Fibroblast of skin of scalp (primary cell): ENCODE data around the gene BAIAP2L1.
A peak's percentile ranks its signal among the peaks of the same experiment; 100 is the strongest.

ENCODE experiments used
- DNase-seq: peaks from one replicate; pipeline ENCODE4 v3.0.0-alpha.2; 2013

The BAIAP2L1 gene

DNA sequence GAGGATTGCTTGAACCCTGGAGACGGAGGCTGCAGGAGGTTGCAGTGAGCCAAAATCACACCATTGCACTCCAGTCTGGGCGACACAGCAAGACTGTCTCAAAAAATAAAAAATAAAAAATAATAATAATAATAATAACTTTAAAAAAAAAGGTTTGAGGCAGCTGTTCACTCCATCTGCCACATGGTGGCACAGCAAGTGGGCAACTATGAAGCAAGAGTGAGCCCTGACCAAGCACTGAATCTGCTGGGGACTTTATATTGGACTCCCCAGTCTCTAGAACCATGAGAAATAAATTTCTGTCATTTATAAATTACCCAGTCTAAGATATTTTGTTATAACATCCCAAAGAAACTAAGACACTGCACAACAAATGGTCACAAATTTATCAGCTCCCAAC is 134.1 kb downstream of the BAIAP2L1 start:
- peak; percentile 33 for DNase-seq

GRCh38 chr7:98265841-98266271 is 135.0 kb downstream of the BAIAP2L1 start:
- DNase-seq: peak; percentile 90

DNA sequence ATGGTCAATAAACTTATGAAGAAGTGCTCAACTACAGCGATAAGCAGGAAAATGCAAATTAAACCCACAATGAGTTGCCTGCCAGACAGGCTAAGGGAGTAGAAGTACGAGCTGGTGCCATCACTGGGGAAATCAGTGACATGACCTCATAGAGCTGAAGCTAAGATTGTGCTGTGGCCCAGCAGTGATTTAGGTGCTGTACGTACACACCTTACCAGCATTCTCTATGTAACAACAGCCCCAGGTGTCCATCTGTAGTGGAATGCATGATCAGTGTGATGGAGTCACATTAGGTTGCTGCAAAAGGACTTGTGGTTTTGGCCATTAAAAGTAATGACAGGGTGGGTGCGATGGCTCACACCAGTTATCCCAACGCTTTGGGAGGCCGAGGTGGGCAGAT is 143.2 kb downstream of the BAIAP2L1 start:
- DNase-seq: no peak

- no peak for DNase-seq
These were observed 144.5 kb downstream of the BAIAP2L1 start for GRCh38 chr7:98256431-98256830.

DNA sequence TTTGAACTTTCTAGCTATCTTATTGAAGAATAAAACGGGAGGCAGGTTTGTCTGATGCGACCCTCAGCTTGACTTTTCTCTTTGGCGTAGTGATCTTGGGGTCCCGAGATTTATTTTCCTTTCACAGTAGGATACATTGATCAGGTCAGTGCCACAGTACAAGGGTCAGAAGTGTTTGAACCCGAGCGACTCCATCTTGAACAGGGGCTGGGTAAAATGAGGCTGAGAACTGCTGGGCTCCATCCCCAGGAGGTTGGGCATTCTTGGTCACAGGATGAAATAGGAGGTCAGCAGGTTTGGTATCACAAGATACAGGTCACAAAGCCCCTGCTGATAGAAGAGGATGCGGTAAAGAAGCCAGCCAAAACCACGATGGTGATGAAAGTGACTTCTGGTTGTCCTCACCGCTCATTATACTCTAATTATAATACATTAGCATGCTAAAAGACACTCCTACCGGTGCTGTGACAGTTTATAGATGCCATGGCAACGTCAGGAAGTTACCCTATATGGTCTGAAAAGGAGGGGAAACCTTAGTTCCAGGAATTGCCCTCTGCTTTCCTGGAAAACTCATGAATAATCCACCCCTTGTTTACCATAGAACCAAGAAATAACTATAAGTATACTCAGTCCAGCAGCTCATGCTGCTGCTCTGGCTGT is 145.8 kb downstream of the BAIAP2L1 start:
- no peak for DNase-seq

DNA sequence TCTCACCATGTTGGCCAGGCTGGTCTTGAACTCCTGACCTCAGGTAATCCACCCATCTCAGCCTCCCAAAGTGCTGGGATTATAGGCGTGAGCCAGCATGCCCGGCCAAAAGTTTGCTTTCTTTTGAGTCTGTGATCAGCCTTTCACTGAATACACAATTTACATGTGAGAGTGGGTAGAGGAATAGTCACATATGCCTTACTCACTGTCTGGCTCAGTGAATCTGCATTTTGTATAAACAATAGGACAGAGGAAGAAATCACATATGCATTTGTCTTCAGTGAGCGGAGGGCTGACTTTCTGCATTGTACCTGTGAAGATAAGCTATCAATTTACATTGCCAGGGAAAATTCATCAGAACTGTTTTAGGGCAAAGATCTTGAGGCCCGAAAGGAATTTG is 146.4 kb downstream of the BAIAP2L1 start:
- DNase-seq: no peak

DNA sequence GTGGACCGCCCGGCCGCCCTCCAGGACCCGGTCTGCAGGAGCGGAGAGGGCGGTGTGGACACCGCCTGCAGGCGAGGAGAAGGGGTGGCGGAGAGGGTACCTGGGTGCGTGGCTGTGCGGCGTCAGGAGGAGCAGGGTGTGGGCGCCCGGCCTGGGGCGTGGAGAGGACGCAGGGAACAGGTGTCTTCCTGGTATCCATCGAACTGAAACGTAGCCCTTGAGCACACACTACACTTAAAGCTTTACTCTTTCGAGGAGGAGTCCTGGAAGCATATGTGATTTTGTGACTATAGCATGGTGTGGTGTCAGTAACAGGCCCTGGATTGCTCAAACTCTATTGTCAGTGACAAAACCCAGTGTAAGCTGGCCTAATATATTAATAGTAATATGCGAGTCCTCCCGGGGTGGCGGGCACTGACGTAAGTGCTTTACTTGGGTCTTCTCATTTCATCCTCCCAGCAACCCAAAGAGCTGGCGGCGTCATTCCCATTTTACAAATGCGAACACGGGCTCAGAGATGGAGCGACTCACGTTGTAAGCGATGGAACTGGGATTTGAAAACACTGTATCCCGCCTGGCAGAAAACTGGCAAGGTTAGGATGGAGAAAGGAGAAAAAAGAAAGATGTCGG is 148.3 kb downstream of the BAIAP2L1 start:
- no peak for DNase-seq

DNA sequence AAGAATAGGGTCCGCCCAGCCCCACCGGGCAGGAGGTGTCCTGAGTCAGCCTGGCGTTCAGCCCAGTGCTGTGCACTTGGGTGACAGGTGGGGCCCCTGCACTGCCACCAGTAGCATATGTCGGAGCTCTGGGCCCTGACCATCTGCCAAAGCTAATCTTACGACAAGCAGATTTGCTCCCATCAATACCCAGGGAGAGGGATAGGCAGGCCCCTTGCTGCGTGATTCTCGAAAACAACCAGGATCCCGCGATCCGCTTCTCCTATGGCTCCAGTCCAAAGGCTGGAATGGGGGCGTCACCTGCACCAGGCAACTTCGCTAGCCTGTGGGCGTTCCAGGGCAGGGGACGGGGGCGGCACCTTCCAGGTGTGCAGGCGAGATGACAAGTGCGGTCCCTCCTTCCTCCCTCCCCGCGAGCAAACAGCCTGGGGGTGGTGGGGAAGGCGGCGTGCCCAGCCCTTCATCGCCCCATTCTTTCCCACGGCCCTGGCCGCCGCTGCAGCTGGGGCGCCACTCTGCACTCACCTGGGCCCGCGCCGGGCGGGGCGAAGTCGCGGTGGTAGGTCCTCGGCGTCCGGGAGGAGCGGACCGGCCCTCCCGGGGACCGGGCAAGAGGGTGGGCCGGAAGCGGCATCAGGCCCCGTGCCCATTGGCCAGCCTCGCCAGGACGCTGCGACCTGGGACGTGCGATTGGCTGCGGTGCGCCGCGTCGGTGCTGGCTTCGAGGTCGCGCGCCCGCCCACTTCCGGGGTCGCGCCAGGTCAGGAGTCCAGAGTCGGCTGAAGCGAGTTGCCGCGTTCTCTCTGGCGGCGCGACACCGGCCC is 149.1 kb downstream of the BAIAP2L1 start, which contains the start of gene TECPR1:
TECPR1 (minus strand) TSS at position 632 of the 824 bp plus-strand sequence. CDS start 6,086 bp downstream, outside the sequence.
- peak; percentile 87 for DNase-seq

- DNase-seq: no peak
These were observed 149.7 kb downstream of the BAIAP2L1 start for GRCh38 chr7:98251231-98251600.

DNA sequence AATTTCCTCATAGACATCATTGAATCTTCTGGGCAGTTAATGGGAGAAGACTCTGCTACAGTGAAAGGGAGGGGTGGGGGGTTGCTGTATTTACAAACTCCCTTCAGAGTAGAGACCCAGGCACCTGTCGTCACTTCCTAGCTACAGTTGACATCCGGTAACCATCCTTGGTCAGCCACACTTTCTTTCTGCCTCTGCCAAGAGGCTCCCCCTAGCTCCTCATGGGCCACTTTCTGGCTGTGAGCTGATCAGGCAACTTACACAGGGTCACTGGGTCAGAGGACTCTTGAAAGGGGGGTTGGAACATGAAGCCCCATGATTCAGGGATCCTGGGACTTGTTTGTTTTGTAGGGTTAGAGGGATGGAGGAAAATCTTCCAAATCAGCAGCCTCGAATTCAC is 150.1 kb downstream of the BAIAP2L1 start:
- DNase-seq: no peak

GRCh38 chr7:98249106-98249505 is 151.8 kb downstream of the BAIAP2L1 start:
- no peak for DNase-seq

GRCh38 chr7:98248156-98248555 is 152.7 kb downstream of the BAIAP2L1 start:
- no peak for DNase-seq

GRCh38 chr7:98244871-98245270 is 156.0 kb downstream of the BAIAP2L1 start:
- no peak for DNase-seq

GRCh38 chr7:98242934-98243333 is 158.0 kb downstream of the BAIAP2L1 start:
- no peak for DNase-seq

- DNase-seq: no peak
These were observed 158.5 kb downstream of the BAIAP2L1 start for GRCh38 chr7:98242342-98242741.

DNA sequence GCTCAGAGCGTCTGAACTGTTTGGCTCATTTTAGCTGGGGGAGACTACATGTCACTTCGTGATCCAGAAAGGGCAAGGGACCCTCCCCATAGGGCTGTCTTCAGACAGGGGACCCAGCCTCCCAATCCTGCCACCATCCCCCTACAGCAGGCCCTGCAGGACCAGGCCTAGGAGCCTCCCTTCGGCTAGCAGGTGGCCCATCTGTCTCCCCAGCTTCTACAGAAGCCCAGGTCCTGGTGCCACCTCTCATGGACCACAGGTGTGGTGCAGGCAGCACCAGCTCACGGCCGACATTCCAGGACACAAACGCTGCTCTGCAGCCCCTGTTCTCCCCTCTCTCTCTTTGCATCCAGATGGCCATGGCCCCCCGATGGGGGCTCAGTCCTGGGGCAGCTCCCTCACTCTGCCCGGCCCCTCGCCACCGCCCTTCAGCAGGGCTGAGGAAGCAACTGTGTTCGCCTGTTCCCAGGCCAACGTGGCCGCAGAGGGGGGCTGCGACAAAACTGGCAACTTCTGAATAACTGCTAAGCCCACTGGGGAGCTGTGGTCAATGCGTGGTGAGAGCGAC is 159.1 kb downstream of the BAIAP2L1 start:
- DNase-seq: no peak
